K562 (cell line): ENCODE results near the gene ABCC5. TPM values are rescaled to one million over a fixed set of nuclear protein-coding genes. Genes with fewer than 3 reads are reported as not detected.
A peak's percentile ranks its signal among the peaks of the same experiment; 100 is the strongest.

Experiments
- ARHGAP35 ChIP-seq: fragments of 450-650 bp; IDR thresholded peaks from 2 replicates; pipeline ENCODE4 v1.6.1; 2018; ENCODE audit not compliant: partially characterized antibody
- ARNT ChIP-seq, 2 experiments: fragments of 450-650 bp; IDR thresholded peaks; 2 replicates each; pipeline ENCODE4 v1.6.1; 2016; ENCODE audit warnings: mild to moderate bottlenecking in 1 of 2
- ELF2 ChIP-seq: fragments of 250-450 bp; sonication (Bioruptor Pico); IDR thresholded peaks from 2 replicates; pipeline ENCODE4 v1.5.0; 2021; ENCODE audit warnings: mild to moderate bottlenecking
- ETV1 ChIP-seq: fragments of 450-650 bp; conservative IDR thresholded peaks from 2 replicates; pipeline ENCODE4 v1.6.1; 2016; ENCODE audit warnings: missing genetic modification characterization, control low read depth, low read depth, missing compliant biosample characterization
- FOXA1 ChIP-seq: fragments of 450-650 bp; IDR thresholded peaks from 2 replicates; pipeline ENCODE4 v1.6.1; 2016; ENCODE audit warnings: mild to moderate bottlenecking, borderline replicate concordance
- GTF2F1 ChIP-seq: IDR thresholded peaks from 2 replicates; pipeline ENCODE4 v1.6.1; 2011; ENCODE audit warnings: low read depth, low read length, improper control_type of control experiment
- IRF2 ChIP-seq: sonication (generic); formaldehyde crosslinking; IDR thresholded peaks from 2 replicates; pipeline ENCODE4 v1.8.1; 2022; ENCODE audit warnings: mild to moderate bottlenecking, missing genetic modification reagents
- KAT2B ChIP-seq: IDR thresholded peaks from one replicate; pipeline ENCODE4 v1.6.1; 2012; ENCODE audit warnings: low read depth, mild to moderate bottlenecking, control low read depth, inconsistent platforms, low read length, moderate library complexity
- NR2F6 ChIP-seq: fragments of 450-650 bp; formaldehyde crosslinking; IDR thresholded peaks from 2 replicates; pipeline ENCODE4 v1.4.0; 2020; ENCODE audit warnings: mild to moderate bottlenecking
- PML ChIP-seq: IDR thresholded peaks from 2 replicates; pipeline ENCODE4 v1.6.1; 2012; ENCODE audit warnings: low read length, inconsistent platforms
- RNF2 ChIP-seq: sonication (generic); IDR thresholded peaks from 2 replicates; pipeline ENCODE4 v1.6.1; 2016
- SMARCC2 ChIP-seq: fragments of 450-650 bp; IDR thresholded peaks from 2 replicates; pipeline ENCODE4 v1.6.1; 2017; ENCODE audit warnings: antibody characterized with exemption, moderate library complexity, mild to moderate bottlenecking, low read depth
- SRF ChIP-seq, 2 experiments: fragments of 250-450, 450-650 bp in 1 of 2; sonication (Bioruptor Pico) in 1 of 2; sonication (generic) in 1 of 2; formaldehyde crosslinking; IDR thresholded peaks; 2 replicates each; pipeline versions ENCODE4 v1.5.0 to v1.5.1; 2020 to 2022; ENCODE audit warnings: mild to moderate bottlenecking in 1 of 2, missing genetic modification reagents in 1 of 2
- STAT5B ChIP-seq: fragments of 250-450 bp; sonication (Bioruptor Pico); IDR thresholded peaks from 2 replicates; pipeline ENCODE4 v1.8.0; 2021; ENCODE audit warnings: mild to moderate bottlenecking, inconsistent platforms
- TAF7 ChIP-seq: fragments of 450-650 bp; IDR thresholded peaks from 2 replicates; pipeline ENCODE4 v1.6.1; 2016; ENCODE audit warnings: missing genetic modification characterization, missing compliant biosample characterization
- TBL1XR1 ChIP-seq, 2 experiments: IDR thresholded peaks; 2 replicates each; pipeline ENCODE4 v1.6.1; 2012; ENCODE audit warnings: improper control_type of control experiment in 2 of 2, low read length in 2 of 2, mild to moderate bottlenecking in 1 of 2
- ZNF197 ChIP-seq: fragments of 200-800 bp; sonication (Bioruptor generic); IDR thresholded peaks from 2 replicates; pipeline ENCODE4 v1.6.1; 2016; ENCODE audit warnings: low read depth, missing genetic modification characterization, missing compliant biosample characterization
- ZNF347 ChIP-seq: fragments of 450-650 bp; formaldehyde crosslinking; IDR thresholded peaks from 2 replicates; pipeline ENCODE4 v1.4.0; 2020; ENCODE audit warnings: low read depth, mild to moderate bottlenecking, moderate library complexity
- ZNF57 ChIP-seq: fragments of 450-650 bp; formaldehyde crosslinking; IDR thresholded peaks from 2 replicates; pipeline ENCODE4 v1.4.0; 2020; ENCODE audit warnings: mild to moderate bottlenecking, moderate library complexity
- polyA plus RNA-seq, 8 experiments: library from polyadenylated mRNA; depleted of rRNA in 4 of 8; stranded (reverse) in 5 of 8; unstranded in 3 of 8; fragments of >200 nt; fragmentation: Nextera tagmentation in 2 of 8; fragmentation: Illumina TruSeq in 1 of 8; extraction: Ambion mirVana in 2 of 8; extraction: Trizol in 1 of 8; gene quantifications; 2 replicates each; pipeline versions ENCODE4 v1.2.1 to v1.2.3, GENCODE V29; 2011 to 2014; ENCODE audit warnings: inconsistent platforms in 1 of 8, missing spikeins in 1 of 8
- total RNA-seq, 7 experiments: library from RNA; depleted of rRNA in 6 of 7; stranded (reverse); fragments of >200 nt in 6 of 7; fragmentation: Illumina TruSeq in 2 of 7; extraction: Trizol in 2 of 7; gene quantifications; 2 replicates each; pipeline versions ENCODE4 v1.2.1 to v1.2.3, GENCODE V29; 2011 to 2021; ENCODE audit warnings: low replicate concordance in 1 of 7
- TF ChIP-seq, protein P1 (sequence below): sonication (generic); formaldehyde crosslinking; IDR thresholded peaks from 2 replicates; pipeline ENCODE4 v1.8.0; 2022; ENCODE audit warnings: missing genetic modification reagents, mild to moderate bottlenecking, moderate library complexity, borderline replicate concordance
- TF ChIP-seq, protein P2 (sequence below): fragments of 250-450 bp; sonication (Bioruptor Pico); IDR thresholded peaks from 2 replicates; pipeline ENCODE4 v1.8.0; 2021; ENCODE audit warnings: moderate library complexity, mild to moderate bottlenecking, inconsistent platforms
- TF ChIP-seq, protein P3 (sequence below): sonication (generic); formaldehyde crosslinking; IDR thresholded peaks from 2 replicates; pipeline ENCODE4 v1.8.1; 2023; ENCODE audit warnings: mild to moderate bottlenecking, missing genetic modification reagents
- TF ChIP-seq, protein P4 (sequence below): fragments of 250-450 bp; sonication (Bioruptor Pico); IDR thresholded peaks from 2 replicates; pipeline ENCODE4 v1.8.0; 2021; ENCODE audit warnings: borderline replicate concordance, mild to moderate bottlenecking, moderate library complexity; ENCODE audit not compliant: poor library complexity, severe bottlenecking

Gene ABCC5
- total and polyA plus RNA-seq, 9 of the 15 experiments (the other 6 are each of a cell fraction or from before 2014, with no cell fraction given): 22.0 to 53.0 (median 41.9) TPM

DNA sequence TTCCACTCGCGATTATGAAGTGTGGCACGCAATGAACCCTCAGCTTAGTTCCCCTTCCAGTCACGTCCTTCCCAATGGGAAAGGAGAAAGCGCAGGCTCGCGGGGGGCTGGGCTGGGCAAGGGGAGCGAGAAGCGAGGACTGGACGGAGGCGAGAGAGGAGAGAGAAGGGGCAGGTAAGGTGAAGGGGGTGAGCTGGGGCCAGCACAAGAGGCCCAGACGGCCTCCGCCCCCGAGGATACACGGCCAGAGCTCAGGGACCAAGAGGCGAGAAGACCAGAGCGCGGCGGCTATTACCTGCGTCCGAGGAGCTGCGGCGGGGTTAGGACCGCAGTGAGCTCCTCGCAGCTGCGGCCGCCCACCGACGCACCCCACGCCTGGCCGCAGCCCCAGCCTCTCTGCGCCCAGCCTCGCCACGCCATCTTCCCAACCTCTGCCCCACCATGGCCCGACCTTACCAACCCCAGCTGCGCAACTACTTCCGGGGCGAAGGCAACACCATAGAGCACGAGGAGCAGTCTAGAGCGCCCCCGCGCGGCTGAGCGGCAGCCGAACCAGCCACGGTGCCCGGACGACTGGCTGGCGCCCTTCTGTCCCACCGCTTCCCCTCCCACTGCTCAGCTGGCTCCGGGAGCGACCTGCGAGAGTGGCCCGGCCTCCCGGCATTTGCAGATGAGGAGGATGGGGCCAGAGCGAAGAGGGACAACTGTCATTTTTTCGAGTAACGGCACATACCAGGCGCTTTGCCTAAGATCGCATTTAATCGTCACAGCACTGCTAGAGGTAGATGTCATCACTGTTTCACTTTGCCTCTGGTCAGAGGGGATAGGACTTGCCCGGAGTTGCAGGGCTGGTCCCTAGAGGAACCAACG is 133.0 kb downstream of the ABCC5 start, which contains the start of gene PARL (continued):
- TF ChIP-seq, protein P1, sequence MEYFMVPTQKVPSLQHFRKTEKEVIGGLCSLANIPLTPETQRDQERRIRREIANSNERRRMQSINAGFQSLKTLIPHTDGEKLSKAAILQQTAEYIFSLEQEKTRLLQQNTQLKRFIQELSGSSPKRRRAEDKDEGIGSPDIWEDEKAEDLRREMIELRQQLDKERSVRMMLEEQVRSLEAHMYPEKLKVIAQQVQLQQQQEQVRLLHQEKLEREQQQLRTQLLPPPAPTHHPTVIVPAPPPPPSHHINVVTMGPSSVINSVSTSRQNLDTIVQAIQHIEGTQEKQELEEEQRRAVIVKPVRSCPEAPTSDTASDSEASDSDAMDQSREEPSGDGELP (CRISPR knock-in tag): peak; percentile 100
- no peak for TF ChIP-seq ARHGAP35
- no peak; the same call in none of the 2 replicates for TF ChIP-seq ETV1
- peak; percentile 90 for TF ChIP-seq TAF7 (tag)
- TF ChIP-seq, protein P2, sequence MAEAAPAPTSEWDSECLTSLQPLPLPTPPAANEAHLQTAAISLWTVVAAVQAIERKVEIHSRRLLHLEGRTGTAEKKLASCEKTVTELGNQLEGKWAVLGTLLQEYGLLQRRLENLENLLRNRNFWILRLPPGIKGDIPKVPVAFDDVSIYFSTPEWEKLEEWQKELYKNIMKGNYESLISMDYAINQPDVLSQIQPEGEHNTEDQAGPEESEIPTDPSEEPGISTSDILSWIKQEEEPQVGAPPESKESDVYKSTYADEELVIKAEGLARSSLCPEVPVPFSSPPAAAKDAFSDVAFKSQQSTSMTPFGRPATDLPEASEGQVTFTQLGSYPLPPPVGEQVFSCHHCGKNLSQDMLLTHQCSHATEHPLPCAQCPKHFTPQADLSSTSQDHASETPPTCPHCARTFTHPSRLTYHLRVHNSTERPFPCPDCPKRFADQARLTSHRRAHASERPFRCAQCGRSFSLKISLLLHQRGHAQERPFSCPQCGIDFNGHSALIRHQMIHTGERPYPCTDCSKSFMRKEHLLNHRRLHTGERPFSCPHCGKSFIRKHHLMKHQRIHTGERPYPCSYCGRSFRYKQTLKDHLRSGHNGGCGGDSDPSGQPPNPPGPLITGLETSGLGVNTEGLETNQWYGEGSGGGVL (CRISPR knock-in tag): no peak
- no peak for TF ChIP-seq STAT5B (CRISPR knock-in tag)
- peak; percentile 57; the same call in 1 of the 2 replicates for TF ChIP-seq PML
- no peak for TF ChIP-seq FOXA1
- no peak for TF ChIP-seq ZNF57 (CRISPR knock-in tag)
- 0 out of 2 replicates have a peak, but pooled peaks have one; percentile 17 for TF ChIP-seq SMARCC2
- no peak for TF ChIP-seq ARNT (IDR thresholded peaks at IDR 0.05)
- TF ChIP-seq, protein P3, sequence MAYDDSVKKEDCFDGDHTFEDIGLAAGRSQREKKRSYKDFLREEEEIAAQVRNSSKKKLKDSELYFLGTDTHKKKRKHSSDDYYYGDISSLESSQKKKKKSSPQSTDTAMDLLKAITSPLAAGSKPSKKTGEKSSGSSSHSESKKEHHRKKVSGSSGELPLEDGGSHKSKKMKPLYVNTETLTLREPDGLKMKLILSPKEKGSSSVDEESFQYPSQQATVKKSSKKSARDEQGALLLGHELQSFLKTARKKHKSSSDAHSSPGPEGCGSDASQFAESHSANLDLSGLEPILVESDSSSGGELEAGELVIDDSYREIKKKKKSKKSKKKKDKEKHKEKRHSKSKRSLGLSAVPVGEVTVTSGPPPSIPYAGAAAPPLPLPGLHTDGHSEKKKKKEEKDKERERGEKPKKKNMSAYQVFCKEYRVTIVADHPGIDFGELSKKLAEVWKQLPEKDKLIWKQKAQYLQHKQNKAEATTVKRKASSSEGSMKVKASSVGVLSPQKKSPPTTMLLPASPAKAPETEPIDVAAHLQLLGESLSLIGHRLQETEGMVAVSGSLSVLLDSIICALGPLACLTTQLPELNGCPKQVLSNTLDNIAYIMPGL (CRISPR knock-in tag): peak; percentile 94; the same call in 1 of the 2 replicates
- no peak for TF ChIP-seq GTF2F1
- 0 out of 2 replicates have a peak, but pooled peaks have one; percentile 63 for TF ChIP-seq NR2F6 (CRISPR knock-in tag)
- TF ChIP-seq SRF (CRISPR knock-in tag; IDR thresholded peaks at IDR 0.05): 0 out of 4 replicates have a peak, but pooled peaks of 1 of the 2 experiments have one; percentile 48
- TF ChIP-seq TBL1XR1 (IDR thresholded peaks at IDR 0.05; ENCODE audit: low read length in 2 of 2): peak in 1 of 2 experiments; percentile 72
- TF ChIP-seq RNF2: peak; percentile 73; the same call in 1 of the 2 replicates
- TF ChIP-seq ZNF347 (CRISPR knock-in tag): no peak
- TF ChIP-seq ZNF197 (CRISPR knock-in tag): 0 out of 2 replicates have a peak, but pooled peaks have one; percentile 31
- no peak for TF ChIP-seq KAT2B
- no peak for TF ChIP-seq IRF2 (CRISPR knock-in tag)
- peak; percentile 56; the same call in 1 of the 2 replicates for TF ChIP-seq ELF2 (CRISPR knock-in tag)
- TF ChIP-seq, protein P4, sequence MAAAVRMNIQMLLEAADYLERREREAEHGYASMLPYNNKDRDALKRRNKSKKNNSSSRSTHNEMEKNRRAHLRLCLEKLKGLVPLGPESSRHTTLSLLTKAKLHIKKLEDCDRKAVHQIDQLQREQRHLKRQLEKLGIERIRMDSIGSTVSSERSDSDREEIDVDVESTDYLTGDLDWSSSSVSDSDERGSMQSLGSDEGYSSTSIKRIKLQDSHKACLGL (CRISPR knock-in tag): no peak
